ENCODE data around the gene NRL.
"Not testable (repeated sequence)": the region's sequence is repeated elsewhere in the genome, so short reads cannot be mapped to it uniquely, and the experiment has no call there.

Gene NRL

GRCh38 chr14:24106672-24107271, 8.0 kb downstream of the NRL start:
- TF ChIP-seq POU2F2 (IDR thresholded peaks at IDR 0.05; ENCODE audit: low read depth, low read length) = no peak
- TF ChIP-seq POLR2AphosphoS5 (IDR thresholded peaks at IDR 0.05; ENCODE audit: low read depth, low read length) = no peak
- no peak for TF ChIP-seq SPI1 (IDR thresholded peaks at IDR 0.05; ENCODE audit: low read depth, low read length)
- no peak for TF ChIP-seq POLR2A (IDR thresholded peaks at IDR 0.05; ENCODE audit: low read depth, low read length)
- TF ChIP-seq PAX5 (IDR thresholded peaks at IDR 0.05; ENCODE audit: insufficient read depth, low read length, severe bottlenecking) = no peak
- no peak for TF ChIP-seq TAF1 (IDR thresholded peaks at IDR 0.05; ENCODE audit: low read depth, low read length)
- DNase-seq (ENCODE audit: insufficient read length, low spot score) = no peak
- FAIRE-seq = no peak

- not testable (repeated sequence) for DNase-seq (ENCODE audit: insufficient read length, low spot score); FAIRE-seq
Measured at GRCh38 chr14:24105609-24106239, 9.0 kb downstream of the NRL start.

GRCh38 chr14:24103451-24103850, 11.3 kb downstream of the NRL start:
- TF ChIP-seq TAF1 (IDR thresholded peaks at IDR 0.05; ENCODE audit: low read depth, low read length) = no peak
- TF ChIP-seq SPI1 (IDR thresholded peaks at IDR 0.05; ENCODE audit: low read depth, low read length) = no peak
- TF ChIP-seq POLR2A (IDR thresholded peaks at IDR 0.05; ENCODE audit: low read depth, low read length) = no peak
- TF ChIP-seq POLR2AphosphoS5 (IDR thresholded peaks at IDR 0.05; ENCODE audit: low read depth, low read length) = no peak
- no peak for TF ChIP-seq POU2F2 (IDR thresholded peaks at IDR 0.05; ENCODE audit: low read depth, low read length)
- no peak for TF ChIP-seq PAX5 (IDR thresholded peaks at IDR 0.05; ENCODE audit: insufficient read depth, low read length, severe bottlenecking)
- FAIRE-seq (no peak), DNase-seq (ENCODE audit: insufficient read length, low spot score) (no peak)

- no peak for FAIRE-seq
- TF ChIP-seq POLR2AphosphoS5 (IDR thresholded peaks at IDR 0.05; ENCODE audit: low read depth, low read length) (no peak), POLR2A (IDR thresholded peaks at IDR 0.05; ENCODE audit: low read depth, low read length) (no peak), POU2F2 (IDR thresholded peaks at IDR 0.05; ENCODE audit: low read depth, low read length) (no peak), PAX5 (IDR thresholded peaks at IDR 0.05; ENCODE audit: insufficient read depth, low read length, severe bottlenecking) (no peak), TAF1 (IDR thresholded peaks at IDR 0.05; ENCODE audit: low read depth, low read length) (no peak), SPI1 (IDR thresholded peaks at IDR 0.05; ENCODE audit: low read depth, low read length) (no peak)
- DNase-seq (ENCODE audit: insufficient read length, low spot score) = no peak
Measured at GRCh38 chr14:24102357-24103048, 12.2 kb downstream of the NRL start.

GRCh38 chr14:24100982-24101494, 13.7 kb downstream of the NRL start:
- TF ChIP-seq POU2F2 (IDR thresholded peaks at IDR 0.05; ENCODE audit: low read depth, low read length) (no peak), PAX5 (IDR thresholded peaks at IDR 0.05; ENCODE audit: insufficient read depth, low read length, severe bottlenecking) (no peak), POLR2AphosphoS5 (IDR thresholded peaks at IDR 0.05; ENCODE audit: low read depth, low read length) (no peak), TAF1 (IDR thresholded peaks at IDR 0.05; ENCODE audit: low read depth, low read length) (no peak), SPI1 (IDR thresholded peaks at IDR 0.05; ENCODE audit: low read depth, low read length) (no peak), POLR2A (IDR thresholded peaks at IDR 0.05; ENCODE audit: low read depth, low read length) (no peak)
- no peak for FAIRE-seq

GRCh38 chr14:24100197-24100981, 14.4 kb downstream of the NRL start:
- FAIRE-seq (no peak), DNase-seq (ENCODE audit: insufficient read length, low spot score) (no peak)
- TF ChIP-seq POLR2A (IDR thresholded peaks at IDR 0.05; ENCODE audit: low read depth, low read length) (no peak), TAF1 (IDR thresholded peaks at IDR 0.05; ENCODE audit: low read depth, low read length) (no peak), POU2F2 (IDR thresholded peaks at IDR 0.05; ENCODE audit: low read depth, low read length) (no peak), SPI1 (IDR thresholded peaks at IDR 0.05; ENCODE audit: low read depth, low read length) (no peak), PAX5 (IDR thresholded peaks at IDR 0.05; ENCODE audit: insufficient read depth, low read length, severe bottlenecking) (no peak), POLR2AphosphoS5 (IDR thresholded peaks at IDR 0.05; ENCODE audit: low read depth, low read length) (no peak)

More at GRCh38 chr14:24100982-24101494, 13.7 kb downstream of the NRL start:
- DNase-seq (ENCODE audit: insufficient read length, low spot score) = no peak

GRCh38 chr14:24098927-24099813, 15.6 kb downstream of the NRL start:
- DNase-seq (ENCODE audit: insufficient read length, low spot score) (no peak), FAIRE-seq (no peak)
- TF ChIP-seq SPI1 (IDR thresholded peaks at IDR 0.05; ENCODE audit: low read depth, low read length) = no peak
- no peak for TF ChIP-seq POU2F2 (IDR thresholded peaks at IDR 0.05; ENCODE audit: low read depth, low read length)
- TF ChIP-seq POLR2A (IDR thresholded peaks at IDR 0.05; ENCODE audit: low read depth, low read length) = no peak
- no peak for TF ChIP-seq POLR2AphosphoS5 (IDR thresholded peaks at IDR 0.05; ENCODE audit: low read depth, low read length)
- no peak for TF ChIP-seq TAF1 (IDR thresholded peaks at IDR 0.05; ENCODE audit: low read depth, low read length)
- no peak for TF ChIP-seq PAX5 (IDR thresholded peaks at IDR 0.05; ENCODE audit: insufficient read depth, low read length, severe bottlenecking)

GRCh38 chr14:24098229-24098926, 16.4 kb downstream of the NRL start:
- FAIRE-seq (no peak), DNase-seq (ENCODE audit: insufficient read length, low spot score) (no peak)
- no peak for TF ChIP-seq PAX5 (IDR thresholded peaks at IDR 0.05; ENCODE audit: insufficient read depth, low read length, severe bottlenecking)
